MM.1S (cell line): Measurements from ENCODE around the gene NCL.

Experiments
- CTCF ChIP-seq: fragments of 300-600 bp; sonication (generic); IDR thresholded peaks from 2 replicates; pipeline ENCODE4 v1.5.1; 2016; ENCODE audit warnings: antibody characterized with exemption, low read length, mixed read lengths
- EZH2 ChIP-seq: fragments of 300-600 bp; sonication (generic); optimal IDR thresholded peaks from 2 replicates; pipeline ENCODE3; 2017; ENCODE audit warnings: low read depth, mild to moderate bottlenecking, antibody characterized with exemption, low read length, mixed read lengths

GRCh38 chr2:231490801-231491200 lies 26.5 kb upstream of the NCL start:
- no peak for TF ChIP-seq CTCF
- TF ChIP-seq EZH2 = no peak
